GM20431 (cell line): ENCODE data around the gene IL17REL.

Experiments
- in situ Hi-C: fragments of 300-500 bp; cut with MseI, MboI; formaldehyde crosslinking; loops from one replicate; pipeline ENCODE4 v1.15.0; 2020; ENCODE audit warnings: low sequenced_read_pairs; ENCODE audit not compliant: unreplicated experiment

Gene IL17REL

DNA sequence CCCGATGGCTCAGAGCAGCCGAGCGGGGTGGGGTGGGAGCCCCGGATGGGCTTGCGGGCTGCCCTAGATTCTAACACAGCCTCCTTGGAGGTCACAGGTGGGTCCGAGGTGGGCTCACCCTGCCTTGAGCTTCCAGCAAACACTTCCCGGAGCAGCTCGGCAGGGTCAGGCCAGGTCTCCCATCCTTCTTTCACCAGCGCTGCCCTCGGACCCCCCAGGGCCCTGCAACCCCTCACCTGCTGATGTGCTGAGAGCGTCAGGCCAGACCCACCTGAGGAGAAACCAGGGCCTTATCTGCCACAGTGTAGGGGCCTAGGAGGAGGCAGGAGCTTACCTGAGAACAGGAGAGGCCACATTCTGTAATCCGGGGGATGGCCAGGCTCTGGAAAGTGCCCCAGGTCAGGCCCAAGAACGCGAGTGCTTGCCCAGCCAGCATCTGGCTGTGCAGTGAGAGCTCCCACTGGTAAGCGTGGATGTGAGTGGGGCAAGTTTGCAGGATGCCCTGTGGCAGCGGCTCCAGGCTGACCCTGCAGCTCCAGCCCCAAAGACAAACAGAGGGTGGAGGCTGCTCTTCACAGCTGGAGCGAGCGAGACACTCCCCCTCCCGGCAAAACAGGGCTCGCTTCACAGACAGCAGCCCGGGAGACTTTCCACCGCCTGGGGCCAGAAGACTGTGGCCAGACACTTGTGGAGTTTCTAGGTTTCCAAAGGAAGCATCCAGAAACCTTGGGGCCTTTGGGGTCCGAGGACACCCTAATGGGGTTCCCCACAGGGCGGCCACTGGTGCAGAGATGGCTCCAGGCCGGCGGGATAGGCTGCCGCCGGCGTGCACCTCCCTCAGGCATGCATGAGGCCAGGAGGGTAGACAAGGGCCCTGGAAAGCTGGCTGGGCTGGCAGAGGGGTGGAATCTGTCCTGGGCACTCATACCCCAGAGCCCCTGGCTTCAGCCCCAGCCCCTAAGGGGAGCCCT, at the start of gene IL17REL:
Gene IL17REL, minus strand, starts transcription at position 555 of the 971 bp plus-strand sequence. Its CDS starts 119 bp downstream, at position 436.
- in situ Hi-C loops = no loop called here

GRCh38 chr22:50061824-50062355, 49.3 kb upstream of the IL17REL start:
- in situ Hi-C loops = no loop called here

DNA sequence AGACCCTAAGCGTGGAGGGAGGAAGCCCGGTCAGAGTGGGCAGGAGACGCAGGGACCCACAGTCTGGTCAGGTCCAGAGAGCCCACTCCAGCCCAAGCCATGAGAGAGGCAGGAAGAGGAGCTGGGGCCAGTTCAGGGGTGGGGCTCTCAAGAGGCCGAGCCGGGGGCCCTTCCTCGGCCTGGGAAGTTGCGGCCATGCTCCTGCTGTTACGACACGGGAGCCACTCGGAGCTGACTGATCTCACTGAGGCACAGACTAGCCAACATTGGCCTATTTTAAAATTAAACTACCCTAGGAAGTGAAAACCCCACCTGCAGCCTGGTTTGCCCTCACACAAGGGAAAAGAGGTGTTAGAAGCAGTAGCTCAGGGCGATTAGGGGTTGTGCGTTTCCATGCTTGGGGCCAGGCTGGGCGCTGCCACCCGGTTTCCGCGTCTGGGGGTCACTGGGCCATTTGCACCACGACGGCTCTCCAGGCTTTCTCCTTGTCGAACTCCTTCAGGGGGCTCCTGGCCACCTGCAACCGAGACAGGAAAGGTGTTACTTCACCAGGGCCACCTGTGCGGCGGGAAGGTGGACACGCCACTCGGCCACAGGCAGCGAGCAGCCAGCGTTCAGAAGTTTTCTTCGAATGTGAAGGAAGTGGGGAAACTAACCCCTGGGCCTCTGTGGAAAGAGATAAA, 48.7 kb upstream of the IL17REL start:
- in situ Hi-C loops = no loop called here

DNA sequence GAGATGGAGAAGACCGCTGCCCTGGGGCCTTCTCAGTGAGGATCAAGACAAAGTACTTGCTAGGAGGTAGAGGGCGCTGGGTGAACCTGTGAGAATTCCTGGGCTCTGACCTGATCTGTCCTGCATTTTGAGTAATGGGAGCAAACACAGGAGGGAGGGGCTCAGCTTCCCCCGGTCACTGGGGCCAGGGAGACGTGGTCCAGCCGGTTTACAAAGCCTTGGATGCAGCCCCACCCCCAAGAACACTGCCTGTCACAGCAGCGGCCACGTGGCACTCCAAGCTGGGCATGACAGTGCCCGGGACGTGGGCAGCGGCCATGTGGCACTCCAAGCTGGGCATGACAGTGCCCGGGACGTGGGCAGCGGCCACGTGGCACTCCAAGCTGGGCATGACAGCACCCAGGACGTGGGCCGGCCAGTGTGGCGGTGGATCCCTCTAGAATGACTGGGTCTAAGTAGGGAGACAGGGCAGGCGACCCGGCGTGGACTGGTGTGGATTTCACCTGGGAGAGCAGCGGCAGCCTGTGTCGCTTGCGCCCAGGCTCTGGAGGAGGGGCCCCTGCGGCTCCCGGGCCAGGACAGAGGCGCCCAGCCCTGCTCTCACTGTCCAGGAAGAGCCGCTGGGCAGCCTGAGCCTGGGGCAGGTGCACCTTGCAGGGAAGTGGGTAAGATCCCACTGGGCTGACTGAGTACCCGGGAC, 48.0 kb upstream of the IL17REL start:
- in situ Hi-C loops = no loop called here

- in situ Hi-C loops = no loop called here
Measured at GRCh38 chr22:50059881-50060262, 47.3 kb upstream of the IL17REL start.

DNA sequence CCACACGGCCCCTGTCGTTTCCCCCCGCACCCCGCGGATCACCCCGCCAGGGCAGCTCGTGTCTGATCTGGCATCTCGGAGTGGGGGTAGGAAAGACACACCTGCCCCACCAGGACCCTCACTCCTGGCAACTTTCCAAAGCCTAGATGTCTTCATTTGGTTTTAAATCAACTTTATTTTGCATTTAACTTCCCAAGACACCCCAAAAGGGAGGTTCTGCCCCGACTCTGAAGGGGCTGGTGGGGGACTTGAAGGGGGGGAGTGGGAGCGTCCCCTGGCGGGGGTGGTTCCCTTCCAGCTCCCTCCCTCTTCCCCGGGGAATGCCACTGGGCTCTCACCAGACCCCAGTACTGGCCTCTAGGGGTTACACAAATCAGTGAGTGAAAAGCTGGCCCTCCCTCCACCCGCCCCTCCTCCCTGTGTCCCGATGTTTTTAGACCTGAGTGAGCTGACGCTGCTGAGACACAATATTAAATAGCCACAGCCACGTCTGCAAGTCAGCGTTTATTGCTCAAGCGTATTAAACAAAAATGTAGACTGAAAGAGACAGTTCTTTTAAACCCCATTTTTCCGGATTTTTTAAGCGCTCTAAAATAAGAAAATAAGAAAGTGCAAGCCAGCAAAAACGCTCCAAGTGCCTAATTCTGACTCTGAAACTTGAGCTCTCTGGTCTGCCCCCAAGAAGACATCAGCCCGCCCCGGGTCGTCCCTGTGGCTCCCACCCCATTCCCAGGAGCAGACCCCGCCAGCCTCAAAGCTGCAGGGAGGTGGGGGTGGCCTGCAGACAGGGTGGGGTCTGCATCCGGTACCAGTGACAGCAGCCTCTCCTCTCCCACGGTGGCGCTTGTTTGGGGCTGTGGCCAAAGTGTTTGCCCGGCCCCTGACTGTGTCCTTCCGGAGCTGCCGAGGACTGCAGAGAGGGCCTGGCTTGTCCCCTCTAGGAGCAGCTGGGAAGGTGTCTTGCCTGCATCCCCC, 46.6 kb upstream of the IL17REL start:
- in situ Hi-C loops = no loop called here

GRCh38 chr22:50058061-50058905, 45.7 kb upstream of the IL17REL start, which contains the start of gene TTLL8:
Gene TTLL8, minus strand, starts transcription at chr22:50058298.
- in situ Hi-C loops = no loop called here

DNA sequence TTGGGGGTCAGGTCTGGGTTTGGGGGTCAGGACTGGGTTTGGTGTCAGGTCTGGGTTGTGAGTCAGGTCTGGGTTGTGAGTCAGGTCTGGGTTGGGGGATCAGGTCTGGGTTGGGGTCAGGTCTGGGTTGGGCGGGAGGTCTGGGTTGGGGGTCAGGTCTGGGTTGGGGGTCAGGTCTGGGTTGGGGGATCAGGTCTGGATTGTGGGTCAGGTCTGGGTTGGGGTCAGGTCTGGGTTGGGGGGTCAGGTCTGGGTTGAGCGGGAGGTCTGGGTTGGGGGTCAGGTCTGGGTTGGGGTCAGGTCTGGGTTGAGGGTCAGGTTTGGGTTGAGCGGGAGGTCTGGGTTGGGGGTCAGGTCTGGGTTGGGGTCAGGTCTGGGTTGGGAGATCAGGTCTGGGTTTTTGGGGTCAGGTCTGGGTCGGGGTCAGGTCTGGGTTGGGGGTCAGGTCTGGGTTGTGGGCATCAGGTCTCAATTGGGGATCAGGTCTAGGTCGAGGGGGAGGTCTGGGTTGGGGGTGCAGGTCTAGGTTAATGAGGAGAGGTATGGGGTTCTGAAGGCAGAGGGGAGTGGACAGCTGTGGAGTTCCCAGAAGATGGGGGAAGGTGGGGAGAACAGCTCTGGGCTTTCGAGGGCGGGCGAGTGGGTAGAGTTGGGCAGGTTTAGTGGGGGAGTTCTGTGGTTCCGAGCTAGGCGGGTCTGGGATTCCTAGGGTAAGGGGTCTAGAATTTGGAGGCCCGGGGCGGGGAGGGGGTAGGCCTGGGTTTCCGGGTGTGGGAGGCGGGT, 44.9 kb upstream of the IL17REL start:
- in situ Hi-C loops = no loop called here

GRCh38 chr22:50056214-50056972, 43.8 kb upstream of the IL17REL start:
- in situ Hi-C loops = no loop called here

DNA sequence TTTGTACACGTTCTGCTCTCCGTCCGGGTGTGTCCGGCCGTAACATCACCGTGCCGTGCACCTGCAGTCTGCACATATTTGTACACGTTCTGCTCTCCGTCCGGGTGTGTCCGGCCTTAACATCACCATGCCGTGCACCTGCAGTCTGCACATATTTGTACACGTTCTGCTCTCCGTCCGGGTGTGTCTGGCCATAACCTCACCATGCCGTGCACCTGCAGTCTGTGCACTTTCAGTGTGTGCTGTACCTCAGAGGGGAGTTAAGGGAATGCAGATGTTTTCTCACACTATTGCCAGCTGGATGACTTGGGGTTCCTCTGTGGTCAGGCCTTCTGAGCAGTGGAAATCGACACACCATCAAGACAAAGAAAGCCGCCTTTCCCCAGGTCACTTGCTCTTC, 41.3 kb upstream of the IL17REL start:
- in situ Hi-C loops = no loop called here

DNA sequence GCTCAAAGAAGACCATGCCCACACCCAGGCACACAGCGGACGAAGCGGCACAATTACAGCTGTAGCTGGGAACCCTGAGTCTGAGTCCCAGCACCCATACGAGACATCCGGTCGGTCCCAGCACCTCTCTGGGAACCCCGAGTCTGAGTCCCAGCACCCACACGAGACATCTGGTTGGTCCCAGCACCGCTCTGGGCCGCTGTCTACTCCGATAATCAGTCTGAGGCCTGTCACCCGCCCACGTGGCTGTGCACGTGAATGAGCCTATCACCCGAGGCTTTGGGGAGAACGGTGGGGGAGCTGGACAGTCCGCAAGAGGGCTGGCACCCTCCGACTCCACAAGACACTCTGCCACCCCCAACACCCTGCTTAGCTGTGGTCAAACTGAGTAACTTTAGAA, 39.4 kb upstream of the IL17REL start:
- in situ Hi-C loops = no loop called here

- in situ Hi-C loops = no loop called here
Measured at GRCh38 chr22:50049299-50050195, 37.0 kb upstream of the IL17REL start.

DNA sequence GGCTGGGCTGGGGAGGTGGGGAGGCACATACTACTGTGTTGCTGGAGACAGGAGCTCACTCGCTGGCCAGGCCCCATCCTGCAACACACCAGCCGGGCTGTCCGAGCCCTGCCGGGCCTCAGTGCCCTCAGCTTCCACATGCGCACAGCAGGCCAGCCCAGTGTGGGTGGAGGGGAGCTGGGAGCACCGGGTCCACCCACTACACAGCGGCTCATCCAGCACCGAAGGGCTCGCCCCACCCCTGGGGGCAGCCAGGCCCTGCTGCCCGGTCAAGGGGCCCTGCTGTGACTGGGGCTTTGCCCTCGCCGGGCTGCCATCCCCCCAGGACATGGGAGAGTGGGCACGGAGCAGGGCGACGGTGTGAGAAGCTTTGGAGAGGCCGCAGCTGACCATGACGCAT, 36.3 kb upstream of the IL17REL start:
- in situ Hi-C loops = no loop called here

DNA sequence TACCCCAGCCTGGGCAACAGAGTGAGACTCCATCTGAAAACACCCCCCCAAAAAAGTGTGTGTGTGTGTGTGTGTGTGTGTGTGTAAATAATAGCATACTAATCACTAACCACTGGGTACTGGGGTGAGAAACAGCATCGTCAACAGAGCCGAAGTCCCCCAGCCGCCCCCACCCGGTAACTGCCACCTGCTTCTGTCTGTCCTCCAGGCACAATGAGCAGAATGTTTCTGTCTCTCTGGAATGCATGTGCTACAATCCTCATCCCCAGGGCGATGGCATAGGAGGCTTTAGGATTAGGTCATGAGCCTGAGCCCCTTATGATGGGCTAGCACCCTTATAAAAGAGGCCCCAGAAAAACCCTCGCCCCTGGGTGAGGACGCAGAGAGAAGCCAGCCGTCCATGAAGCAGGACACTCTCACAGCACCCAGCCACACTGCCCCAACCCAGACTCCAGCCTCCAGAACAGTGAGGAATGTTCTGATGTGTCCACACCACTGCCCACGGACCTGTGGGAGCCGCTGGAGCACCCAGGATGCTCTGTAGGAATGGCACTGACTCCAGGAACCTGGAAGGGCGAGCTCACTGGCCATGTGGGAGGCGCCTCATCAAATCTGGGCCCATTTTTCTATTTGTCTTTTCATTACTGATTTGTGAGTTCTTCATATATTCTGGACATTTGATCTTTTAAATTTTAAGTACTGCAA, 35.6 kb upstream of the IL17REL start:
- in situ Hi-C loops = no loop called here

GRCh38 chr22:50047346-50047745, 34.8 kb upstream of the IL17REL start:
- in situ Hi-C loops = no loop called here
